Cortex of kidney (tissue), 1 donor: ENCODE data around the gene CFAP52.
"Not testable (repeated sequence)": the region's sequence is repeated elsewhere in the genome, so short reads cannot be mapped to it uniquely, and the experiment has no call there.

Experiments used
- DNase-seq: peaks from one replicate; lab custom pipeline; 2025; lab: John Stamatoyannopoulos, UW

CFAP52 gene

DNA sequence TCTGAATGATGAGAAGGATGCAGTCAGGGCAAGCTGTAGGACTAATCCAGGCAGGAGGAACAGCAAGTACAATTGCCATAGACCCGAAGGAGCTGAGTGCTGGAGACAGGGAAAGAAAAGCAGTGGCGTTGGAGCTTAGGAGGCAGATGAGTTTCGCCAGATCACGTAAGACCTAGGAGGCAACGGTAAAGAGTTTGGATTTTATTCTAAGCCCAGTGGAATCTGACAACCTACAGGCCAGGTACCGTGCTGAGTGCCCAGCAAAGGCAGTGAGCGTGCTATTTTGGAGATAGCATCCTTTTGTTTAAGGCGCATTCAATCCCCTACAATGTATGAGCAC, 70.1 kb downstream of the CFAP52 start:
- no peak for DNase-seq

DNA sequence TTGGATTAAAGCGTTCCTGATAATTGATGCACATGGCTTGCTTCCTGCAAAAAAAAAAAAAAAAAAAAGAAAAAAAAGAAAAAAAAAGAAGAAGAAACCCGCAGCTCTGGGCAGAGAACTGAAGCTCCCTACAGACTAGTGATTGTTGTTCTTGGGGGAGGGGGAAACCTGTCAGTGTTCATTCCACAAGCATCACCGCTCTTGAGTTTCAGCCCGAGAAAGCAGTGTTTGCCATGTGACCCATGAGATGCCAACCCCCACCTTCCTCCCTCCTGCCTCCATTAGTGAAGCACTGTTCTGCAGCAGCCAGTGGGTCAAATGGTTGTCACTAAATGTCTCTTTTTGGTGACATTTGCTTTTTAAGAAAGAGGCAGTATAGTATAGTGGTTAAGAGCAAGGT, 70.6 kb downstream of the CFAP52 start:
- DNase-seq, result no peak

DNA sequence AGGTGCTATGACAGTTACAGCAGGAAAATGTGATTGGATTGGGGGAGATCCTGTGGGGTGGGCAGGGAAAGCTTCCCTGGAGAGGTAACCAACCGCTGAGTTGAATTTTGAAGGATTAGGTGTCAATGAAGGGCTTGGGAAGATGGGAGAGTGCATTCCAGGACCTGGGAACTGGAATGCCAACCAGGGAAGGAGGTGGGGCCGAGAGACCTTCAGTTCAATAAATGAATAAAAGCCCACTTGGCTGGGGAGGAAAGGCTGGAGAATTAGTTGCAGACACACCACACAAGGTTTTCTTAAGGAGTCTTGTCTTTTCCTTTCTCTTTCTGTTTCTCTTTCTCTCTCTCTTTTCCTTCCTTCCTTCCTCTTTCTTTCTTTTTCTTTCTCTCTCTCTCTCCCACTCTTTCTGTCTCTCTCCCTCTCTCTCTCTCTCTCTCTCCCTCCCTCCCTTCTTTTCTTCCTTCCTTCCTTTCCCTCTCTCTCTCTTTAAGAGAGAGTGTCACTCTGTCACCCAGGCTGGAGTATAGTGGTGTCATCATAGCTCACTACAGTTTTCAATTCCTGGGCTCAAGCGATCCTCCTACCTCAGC, 72.2 kb downstream of the CFAP52 start:
- DNase-seq, result no peak

DNA sequence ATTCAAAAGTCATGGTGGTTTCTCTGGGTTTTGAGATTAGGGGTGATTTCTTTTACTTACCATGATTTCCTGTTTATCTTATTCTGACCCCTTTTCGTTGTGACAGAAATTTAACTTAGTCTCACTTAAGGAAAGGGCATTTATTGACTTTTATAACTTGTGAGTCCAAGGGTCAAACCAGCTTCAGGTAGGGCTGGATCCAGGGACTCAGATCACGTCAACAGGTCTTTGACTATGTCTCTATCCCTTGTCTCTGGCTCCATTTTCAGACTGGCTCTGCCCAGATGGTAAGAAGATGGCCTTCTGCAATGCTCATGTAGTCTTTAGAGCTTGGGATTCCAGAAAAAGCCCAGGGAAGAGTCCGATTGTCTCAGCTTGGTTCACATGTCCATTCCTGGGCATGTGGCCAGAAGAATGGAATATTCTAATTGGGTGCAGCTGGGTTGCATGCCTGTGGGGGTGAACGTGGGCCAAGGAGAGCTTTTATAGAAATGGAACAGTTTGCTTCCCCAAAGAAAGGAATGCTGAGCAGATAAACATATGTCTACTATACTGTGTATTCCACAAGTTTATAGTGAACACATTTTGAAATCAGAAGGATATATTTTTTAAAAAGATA, 82.3 kb downstream of the CFAP52 start:
- DNase-seq, result no peak

DNA sequence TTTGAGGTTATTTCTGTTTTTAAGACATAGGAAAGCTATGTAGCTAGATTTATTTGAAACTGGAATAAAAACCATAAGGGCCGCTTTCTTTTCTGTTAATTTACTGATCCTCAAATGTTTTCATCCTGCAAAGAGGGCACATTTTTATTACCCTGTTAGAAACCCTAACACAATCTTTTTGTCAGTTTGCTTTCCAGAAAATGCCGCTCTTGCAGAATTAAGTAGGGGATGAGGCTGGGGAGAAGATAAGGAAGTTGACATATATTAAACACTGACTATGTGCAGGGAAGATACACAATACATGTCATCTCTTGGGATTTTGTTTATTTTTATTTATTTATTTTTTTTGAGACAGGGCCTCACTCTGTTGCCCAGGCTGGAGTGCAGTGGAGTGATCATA, 84.6 kb downstream of the CFAP52 start:
- no peak for DNase-seq

DNA sequence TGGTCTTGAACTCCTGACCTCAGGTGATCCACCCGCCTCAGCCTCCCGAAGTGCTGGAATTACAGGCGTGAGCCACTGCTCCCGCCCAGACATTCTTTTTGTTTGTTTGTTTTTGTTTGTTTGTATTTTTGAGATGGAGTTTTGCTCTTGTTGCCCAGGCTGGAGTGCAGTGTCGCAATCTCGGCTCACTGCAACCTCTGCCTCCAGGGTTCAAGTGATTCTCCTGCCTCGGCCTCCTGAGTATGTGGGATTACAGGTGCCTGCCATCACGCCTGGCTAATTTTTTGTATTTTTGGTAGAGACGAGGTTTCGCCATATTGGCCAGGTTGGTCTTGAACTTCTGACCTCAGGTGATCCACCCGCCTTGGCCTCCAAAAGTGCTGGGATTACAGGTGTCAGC, 87.1 kb downstream of the CFAP52 start:
- not testable (repeated sequence) for DNase-seq

DNA sequence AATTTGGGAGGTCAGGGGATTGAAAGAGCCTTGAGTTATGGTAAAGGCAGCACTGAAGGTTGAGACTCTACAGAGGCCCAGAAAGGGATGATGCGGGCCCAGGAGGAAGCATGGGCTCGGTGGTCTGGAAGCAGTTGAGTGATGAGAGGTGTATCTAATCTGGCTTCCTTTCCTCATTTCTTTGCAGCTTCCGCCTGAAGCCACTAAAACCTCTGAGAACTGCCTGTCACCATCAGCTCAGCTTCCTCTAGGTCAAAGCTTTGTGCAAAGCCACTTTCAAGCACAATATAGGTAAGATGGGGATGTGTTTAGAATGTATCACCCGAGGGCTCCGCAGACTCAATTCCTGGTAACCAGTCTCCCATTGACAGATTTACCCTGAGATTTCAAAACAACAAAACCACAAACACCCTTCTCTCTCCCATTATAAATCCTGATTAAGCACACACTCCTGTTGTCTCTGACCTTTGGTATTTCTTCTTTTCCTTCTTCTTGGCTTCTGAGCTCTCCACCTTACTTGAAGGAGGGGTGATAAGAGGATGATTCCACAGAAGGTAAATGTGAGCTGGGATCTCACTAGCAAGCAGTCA, 90.1 kb downstream of the CFAP52 start:
- DNase-seq, result no peak

DNA sequence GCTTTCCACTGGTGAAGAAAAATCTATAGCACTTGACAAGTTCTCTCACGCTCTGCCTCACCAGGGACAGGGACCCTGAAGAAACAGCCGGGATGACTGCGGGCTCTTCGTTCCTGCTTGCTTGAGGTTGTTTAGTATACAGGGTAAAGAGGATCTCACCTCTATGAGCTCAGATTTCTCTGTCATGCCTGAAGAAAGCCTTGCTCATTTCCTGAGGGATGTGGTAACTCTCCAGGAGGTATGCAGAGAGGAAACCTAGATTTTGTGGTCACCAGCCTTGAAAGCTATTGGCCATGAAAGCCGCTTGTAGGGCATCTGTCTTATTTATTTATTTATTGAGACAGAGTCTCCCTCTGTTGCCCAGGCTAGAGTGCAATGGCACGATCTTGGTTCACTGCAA, 92.1 kb downstream of the CFAP52 start:
- DNase-seq, result no peak

DNA sequence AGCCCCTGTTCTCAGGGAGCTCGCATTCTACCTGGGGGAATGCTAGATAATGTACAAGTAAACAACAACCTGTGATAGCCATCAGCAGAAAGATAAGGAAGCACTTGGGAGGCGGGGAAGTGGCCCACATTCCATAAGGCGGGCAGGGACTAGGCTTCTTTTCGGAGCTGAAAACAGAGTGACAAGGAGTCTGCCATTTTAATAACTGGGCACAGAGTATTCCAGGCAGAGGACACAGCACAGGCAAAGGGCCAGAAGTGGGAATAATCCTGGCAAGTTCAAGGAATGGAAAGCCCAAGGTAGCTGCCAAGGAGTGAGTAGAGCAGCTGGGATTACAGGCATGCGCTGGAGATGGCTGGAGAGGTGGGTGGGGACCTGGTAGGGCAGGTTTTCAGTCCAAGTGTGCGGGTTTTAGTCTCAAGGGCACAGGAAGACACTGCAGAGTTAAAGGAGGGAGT, 93.1 kb downstream of the CFAP52 start:
- DNase-seq, result no peak

DNA sequence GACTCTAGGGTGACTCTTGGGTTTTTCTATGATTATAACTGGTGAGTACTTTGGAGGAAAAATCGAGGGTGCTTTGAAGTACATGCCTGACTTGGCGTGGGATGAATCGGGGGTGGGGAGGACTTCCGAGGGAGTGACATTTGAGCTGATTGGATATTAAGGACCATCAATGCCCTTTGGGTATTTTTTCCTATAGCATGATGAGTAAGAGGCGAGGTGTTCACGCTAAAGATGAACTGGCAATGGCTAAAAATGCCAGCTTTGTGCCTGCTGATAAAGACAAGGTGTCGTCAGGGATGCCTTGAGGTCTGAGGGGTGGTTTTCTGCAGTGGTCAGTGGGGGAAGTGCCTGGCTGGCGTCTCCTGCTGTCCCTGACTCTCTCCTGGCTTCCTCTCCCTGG, 94.2 kb downstream of the CFAP52 start:
- DNase-seq, result no peak

DNA sequence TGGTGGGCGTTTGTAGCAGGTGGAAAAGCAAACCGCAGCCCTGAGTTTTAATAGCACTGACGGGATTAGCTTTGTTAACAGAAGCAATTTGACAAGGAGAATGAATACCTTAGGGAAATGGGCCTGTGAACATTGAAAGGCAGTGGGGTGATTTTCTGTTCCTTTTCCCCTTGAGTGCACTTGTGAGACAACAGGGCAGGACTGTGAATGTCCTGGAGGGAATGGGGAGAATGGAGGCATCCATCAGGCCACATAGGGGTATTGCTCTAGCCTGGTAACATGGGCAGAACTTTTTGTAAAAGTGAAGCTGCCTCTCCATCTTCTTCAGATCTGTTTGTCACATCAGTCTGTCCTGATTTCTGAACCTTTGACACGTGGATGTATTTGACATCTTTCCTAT, 95.1 kb downstream of the CFAP52 start:
- no peak for DNase-seq

DNA sequence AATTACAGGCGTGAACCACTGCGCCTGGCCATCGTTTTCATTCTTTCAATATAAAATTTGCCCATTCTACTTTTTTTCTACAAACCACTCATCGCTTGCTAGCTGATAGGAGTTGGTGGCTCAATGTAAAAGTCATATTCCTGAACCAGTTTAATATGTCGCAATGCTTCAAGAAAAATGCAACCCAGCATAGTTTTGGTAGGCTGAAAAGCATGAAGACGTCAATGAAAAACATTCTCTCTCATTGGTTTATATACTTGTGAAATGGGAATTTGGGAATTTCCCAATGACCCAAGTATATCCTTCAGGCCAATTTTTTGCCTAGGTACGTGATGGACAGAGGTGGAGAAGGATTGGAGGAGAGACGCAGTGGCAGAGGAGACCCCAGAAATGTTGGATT, 95.8 kb downstream of the CFAP52 start:
- no peak for DNase-seq

DNA sequence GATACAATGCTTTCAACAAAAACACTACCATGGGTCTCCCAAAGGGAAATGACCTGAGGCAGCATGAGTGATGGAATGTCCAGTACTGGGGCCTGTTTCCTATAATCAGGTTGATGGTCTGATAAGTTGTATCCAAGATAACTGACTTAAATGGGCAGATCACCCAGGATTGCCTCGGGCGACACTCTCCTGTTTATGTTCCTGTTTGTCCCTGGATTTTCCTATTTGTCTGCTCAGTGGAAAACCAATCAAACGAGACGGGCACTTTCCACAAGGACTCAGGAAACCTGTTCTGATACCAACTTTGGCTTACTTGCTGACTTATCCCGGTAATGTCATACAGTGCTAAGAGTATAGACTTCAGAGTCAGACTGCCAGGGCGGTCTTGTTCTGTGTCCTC, 96.2 kb downstream of the CFAP52 start:
- no peak for DNase-seq

DNA sequence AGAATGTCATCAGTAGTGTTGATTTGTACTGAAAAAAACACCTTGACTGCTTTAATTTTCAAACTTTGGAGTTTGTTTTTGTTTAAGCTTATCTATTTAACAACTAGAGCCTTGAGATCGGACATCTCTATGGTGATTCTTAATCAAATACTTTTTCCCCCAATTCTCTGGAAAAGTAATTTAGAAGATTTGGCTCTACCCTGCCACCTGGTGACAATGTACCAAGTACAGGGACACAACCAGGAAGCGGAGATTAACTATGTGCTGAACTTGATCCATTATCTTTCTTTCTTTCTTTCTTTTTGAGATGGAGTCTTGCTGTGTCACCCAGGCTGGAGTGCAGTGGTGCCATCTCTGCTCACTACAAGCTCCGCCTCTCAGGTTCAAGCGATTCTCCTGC, 99.6 kb downstream of the CFAP52 start:
- no peak for DNase-seq

DNA sequence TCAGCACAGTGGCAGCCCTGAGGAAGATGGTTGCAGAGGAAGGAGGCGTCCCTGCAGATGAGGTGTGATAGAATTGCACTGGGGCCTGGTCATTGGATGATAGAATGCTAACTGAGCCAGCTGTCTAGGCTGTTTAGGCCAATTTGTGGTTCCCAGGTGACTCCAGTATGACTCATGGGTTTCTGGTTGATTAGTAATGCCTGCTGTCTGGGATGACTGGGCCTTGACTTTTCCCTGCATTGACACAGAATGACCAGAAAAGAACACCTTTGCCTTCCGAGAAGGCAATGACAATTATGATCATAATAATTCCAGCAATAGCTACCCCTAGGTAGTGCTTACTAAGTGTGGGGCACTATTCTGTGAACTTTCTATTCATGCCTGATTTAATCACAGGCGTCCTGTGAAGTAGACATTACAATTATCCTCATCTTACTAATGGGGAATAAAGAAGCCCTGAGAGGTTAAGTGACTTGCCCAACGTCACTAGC, 100.4 kb downstream of the CFAP52 start:
- no peak for DNase-seq

DNA sequence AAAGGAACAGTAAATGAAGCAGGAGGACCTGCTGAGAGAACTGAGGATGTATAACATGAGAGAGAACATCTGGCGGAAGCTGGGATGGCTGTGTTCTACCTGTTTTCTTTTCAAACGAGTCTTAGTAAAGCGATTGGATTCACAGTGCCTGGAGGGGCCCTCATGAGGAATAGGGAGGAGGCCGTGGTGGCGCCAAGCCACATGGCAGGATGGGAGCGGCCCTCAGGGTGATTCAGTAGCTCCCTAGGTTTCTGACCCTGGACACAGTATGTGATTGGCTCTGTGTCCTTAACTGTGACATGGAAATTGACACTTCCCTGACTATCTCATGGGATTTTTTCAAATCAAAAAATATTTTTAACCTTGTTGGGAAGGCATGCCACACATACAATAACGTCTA, 101.0 kb downstream of the CFAP52 start:
- no peak for DNase-seq

DNA sequence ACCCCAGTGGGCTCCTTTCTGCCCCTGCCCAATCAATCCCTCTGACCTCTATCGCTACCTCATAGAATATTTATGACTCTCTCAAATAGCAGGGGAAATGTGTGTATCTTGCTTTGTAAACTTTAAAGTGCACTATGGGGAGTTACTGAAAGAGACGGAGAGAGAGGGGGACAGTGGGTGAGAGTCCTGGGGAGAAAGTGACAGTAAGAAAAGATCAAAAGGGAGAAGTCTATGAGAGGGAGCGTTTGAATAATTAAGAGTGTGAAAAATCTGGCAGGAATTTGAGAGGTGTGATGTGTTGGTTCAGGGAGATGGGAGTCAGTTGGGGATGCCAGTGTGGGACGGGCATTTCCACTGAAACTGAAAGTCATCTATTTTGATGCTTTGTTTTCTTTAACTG, 101.5 kb downstream of the CFAP52 start:
- DNase-seq, result no peak

DNA sequence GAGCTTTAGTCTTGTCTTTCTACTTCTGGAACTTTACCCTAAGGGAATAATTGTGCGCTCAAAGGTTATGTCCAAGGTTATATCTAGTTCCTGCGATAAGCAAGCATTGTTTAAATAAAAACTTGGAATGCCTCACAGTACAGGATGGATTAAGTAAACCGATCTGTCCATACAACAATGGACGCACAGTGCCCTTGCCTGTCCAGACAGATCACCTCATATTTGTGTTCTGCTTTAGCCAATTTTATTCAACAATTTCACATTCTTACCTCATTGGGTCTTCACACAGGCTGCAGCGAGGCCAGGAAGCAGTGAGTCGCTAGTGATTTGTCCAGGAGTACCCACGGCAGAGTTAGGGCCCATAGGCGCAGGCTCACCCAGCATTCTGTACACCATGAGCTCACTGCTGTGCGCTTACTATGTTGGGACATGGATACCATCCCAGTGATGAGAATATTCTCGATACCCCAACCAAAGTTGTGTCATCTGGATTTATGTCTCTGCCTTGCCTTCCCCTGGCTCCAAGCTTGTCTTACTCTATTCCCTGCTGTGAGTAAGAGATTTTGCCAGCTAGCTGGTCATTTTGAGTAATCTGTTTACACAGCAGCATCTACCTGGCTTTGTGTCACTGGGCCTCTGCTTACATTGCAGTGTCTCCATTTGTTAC, 108.6 kb downstream of the CFAP52 start:
- no peak for DNase-seq
